SK-N-SH (cell line): ENCODE results near the gene FOXP1. TPM values are rescaled to one million over a fixed set of nuclear protein-coding genes. Genes with fewer than 3 reads are reported as not detected.

ENCODE experiments used
- CTCF ChIA-PET: fragments of 300-600, 350-600 bp; formaldehyde crosslinking; extraction: SDS; loops from one replicate; lab custom pipeline; 2021; lab: Yijun Ruan, JAX
- POLR2A ChIA-PET: fragments of 350-600 bp; sonication (Branson Sonifier 250); formaldehyde crosslinking; extraction: SDS; loops from one replicate; lab custom pipeline; 2020; ENCODE audit warnings: antibody characterized with exemption, inconsistent platforms; lab: Yijun Ruan, JAX
- DNase-seq: peaks from one replicate; pipeline ENCODE4 v3.0.0; 2012
- H2AFZ ChIP-seq: fragments of 200-600 bp; sonication (generic); 2 replicates; pipeline ENCODE4 v1.8.1; 2016; ENCODE audit warnings: antibody characterized with exemption, mild to moderate bottlenecking, low read depth
- H3F3A ChIP-seq: fragments of 200-600 bp; sonication (generic); replicated peaks from 2 replicates; pipeline ENCODE3; 2016; ENCODE audit warnings: antibody characterized with exemption, mild to moderate bottlenecking; ENCODE audit not compliant: insufficient read depth
- H3K27ac ChIP-seq, 2 experiments: fragments of 200-500 bp in 1 of 2; fragments of 200-600 bp in 1 of 2; sonication (Bioruptor generic) in 1 of 2; sonication (generic), shearing (Covaris generic) in 1 of 2; 2 replicates each; pipeline versions ENCODE4 v1.5.1 to v1.6.1; 2014 to 2016; ENCODE audit warnings: low read depth in 2 of 2, inconsistent platforms in 1 of 2, low read length in 1 of 2, mild to moderate bottlenecking in 1 of 2, mixed read lengths in 1 of 2
- H3K27me3 ChIP-seq: fragments of 200-600 bp; sonication (generic), shearing (Covaris generic); 2 replicates; pipeline ENCODE4 v1.6.1; 2016; ENCODE audit warnings: mixed run types; ENCODE audit not compliant: insufficient read depth
- H3K36me3 ChIP-seq, 2 experiments: fragments of 200-500 bp in 1 of 2; fragments of 200-600 bp in 1 of 2; sonication (Bioruptor generic) in 1 of 2; sonication (generic) in 1 of 2; replicated peaks in 1 of 2; 2 replicates each; pipeline versions ENCODE3 to v1.5.1; 2014 to 2016; ENCODE audit warnings: low read length in 1 of 2, mild to moderate bottlenecking in 1 of 2; ENCODE audit not compliant: insufficient read depth in 2 of 2, control insufficient read depth in 1 of 2
- H3K4me1 ChIP-seq, 2 experiments: fragments of 200-500 bp in 1 of 2; fragments of 200-600 bp in 1 of 2; sonication (Bioruptor generic) in 1 of 2; sonication (generic), shearing (Covaris generic) in 1 of 2; 2 replicates each; pipeline versions ENCODE4 v1.5.1 to v1.6.1; 2014 to 2016; ENCODE audit warnings: low read depth in 1 of 2, low read length in 1 of 2, mixed run types in 1 of 2; ENCODE audit not compliant: insufficient read depth in 2 of 2, control insufficient read depth in 1 of 2
- H3K4me2 ChIP-seq: fragments of 200-600 bp; sonication (generic), shearing (Covaris generic); 2 replicates; pipeline ENCODE4 v1.6.1; 2017; ENCODE audit warnings: mixed run types
- H3K4me3 ChIP-seq, 2 experiments: fragments of 200-500 bp in 1 of 2; fragments of 200-600 bp in 1 of 2; sonication (Bioruptor generic) in 1 of 2; sonication (generic), shearing (Covaris generic) in 1 of 2; 2 replicates each; pipeline versions ENCODE4 v1.5.1 to v1.8.1; 2014 to 2016; ENCODE audit warnings: low read depth in 2 of 2, inconsistent platforms in 1 of 2, low read length in 1 of 2, mild to moderate bottlenecking in 1 of 2, mixed read lengths in 1 of 2, moderate library complexity in 1 of 2
- H3K79me2 ChIP-seq: fragments of 200-600 bp; sonication (generic); 2 replicates; pipeline ENCODE4 v1.8.1; 2017; ENCODE audit warnings: mild to moderate bottlenecking; ENCODE audit not compliant: insufficient read depth
- H3K9ac ChIP-seq: fragments of 200-600 bp; sonication (generic); 2 replicates; pipeline ENCODE4 v1.6.1; 2017; ENCODE audit warnings: mixed run types
- H3K9me2 ChIP-seq: fragments of 200-600 bp; sonication (generic); 2 replicates; pipeline ENCODE4 v1.6.1; 2017; ENCODE audit warnings: mixed run types
- H3K9me3 ChIP-seq: fragments of 200-600 bp; sonication (generic); 2 replicates; pipeline ENCODE4 v1.6.1; 2017; ENCODE audit warnings: mixed run types, mild to moderate bottlenecking, moderate library complexity
- H4K20me1 ChIP-seq: fragments of 200-600 bp; sonication (generic); 2 replicates; pipeline ENCODE4 v1.6.1; 2017; ENCODE audit warnings: mild to moderate bottlenecking, mixed run types; ENCODE audit not compliant: insufficient read depth
- CHD2 ChIP-seq: fragments of 150-350 bp; IDR thresholded peaks from 2 replicates; pipeline ENCODE4 v1.6.1; 2018; ENCODE audit warnings: low read length; ENCODE audit not compliant: partially characterized antibody
- ELF1 ChIP-seq: IDR thresholded peaks from 2 replicates; pipeline ENCODE4 v1.4.0; 2012
- EP300 ChIP-seq, 2 experiments: IDR thresholded peaks; 2 replicates each; pipeline versions ENCODE4 v1.4.0 to v1.6.1; 2012; ENCODE audit warnings: borderline replicate concordance in 1 of 2, low read depth in 1 of 2, low read length in 1 of 2
- EZH2phosphoT487 ChIP-seq: fragments of 200-600 bp; sonication (generic); IDR thresholded peaks from 2 replicates; pipeline ENCODE4 v1.6.1; 2017; ENCODE audit warnings: low read depth, mixed run types, mild to moderate bottlenecking, antibody characterized with exemption, moderate library complexity, borderline replicate concordance
- FOSL2 ChIP-seq: IDR thresholded peaks from 2 replicates; pipeline ENCODE4 v1.4.0; 2012; ENCODE audit warnings: low read depth, mild to moderate bottlenecking, moderate library complexity, borderline replicate concordance
- FOXJ3 ChIP-seq: sonication (generic); formaldehyde crosslinking; IDR thresholded peaks from 2 replicates; pipeline ENCODE4 v1.5.1; 2020; ENCODE audit warnings: mild to moderate bottlenecking, missing genetic modification reagents
- FOXM1 ChIP-seq: IDR thresholded peaks from 2 replicates; pipeline ENCODE4 v1.4.0; 2012; ENCODE audit warnings: low read depth, mild to moderate bottlenecking
- GATA2 ChIP-seq: sonication (generic); formaldehyde crosslinking; IDR thresholded peaks from 2 replicates; pipeline ENCODE4 v1.5.0; 2020; ENCODE audit warnings: mild to moderate bottlenecking, missing genetic modification reagents
- JUND ChIP-seq: IDR thresholded peaks from 2 replicates; pipeline ENCODE4 v1.4.0; 2012
- MEF2A ChIP-seq: IDR thresholded peaks from 2 replicates; pipeline ENCODE4 v1.4.0; 2012; ENCODE audit warnings: low read depth, borderline replicate concordance
- MXI1 ChIP-seq: IDR thresholded peaks from 2 replicates; pipeline ENCODE4 v1.6.1; 2012; ENCODE audit warnings: mild to moderate bottlenecking, low read depth, low read length, improper control_type of control experiment
- NFIC ChIP-seq: IDR thresholded peaks from 2 replicates; pipeline ENCODE4 v1.4.0; 2012; ENCODE audit warnings: borderline replicate concordance
- RCOR1 ChIP-seq: fragments of 150-350 bp; IDR thresholded peaks from 2 replicates; pipeline ENCODE4 v1.6.1; 2017; ENCODE audit warnings: antibody characterized with exemption, low read length
- RFX5 ChIP-seq: IDR thresholded peaks from 2 replicates; pipeline ENCODE4 v1.6.1; 2012; ENCODE audit warnings: mild to moderate bottlenecking, improper control_type of control experiment, low read length
- SIN3A ChIP-seq: IDR thresholded peaks from 2 replicates; pipeline ENCODE4 v1.6.1; 2012; ENCODE audit warnings: low read depth, mild to moderate bottlenecking, low read length, moderate library complexity, borderline replicate concordance
- TAF1 ChIP-seq: IDR thresholded peaks from 2 replicates; pipeline ENCODE4 v1.6.1; 2012; ENCODE audit warnings: low read depth, mild to moderate bottlenecking, low read length, moderate library complexity, borderline replicate concordance
- USF2 ChIP-seq: fragments of 150-350 bp; IDR thresholded peaks from 2 replicates; pipeline ENCODE4 v1.6.1; 2017; ENCODE audit warnings: antibody characterized with exemption, low read length, low read depth, borderline replicate concordance
- YY1 ChIP-seq: IDR thresholded peaks from 2 replicates; pipeline ENCODE4 v1.4.0; 2012; ENCODE audit warnings: low read depth, mild to moderate bottlenecking
- ZBTB33 ChIP-seq: IDR thresholded peaks from 2 replicates; pipeline ENCODE4 v1.4.0; 2012; ENCODE audit warnings: low read depth, borderline replicate concordance
- WGBS: methylation state at CpG from one replicate; pipeline ENCODE4 v1.1.6; 2017; ENCODE audit warnings: low lambda C conversion rate; 5-methylcytosine and 5-hydroxymethylcytosine counted together
- polyA plus RNA-seq, 3 experiments: library from polyadenylated mRNA; depleted of rRNA; stranded (reverse); fragments of >200 nt; gene quantifications; 2 replicates each; pipeline ENCODE4 v1.2.3, GENCODE V29; 2012
- TF ChIP-seq, protein P1 (sequence below): fragments of 200-600 bp; sonication (generic); IDR thresholded peaks from 2 replicates; pipeline ENCODE4 v1.6.1; 2017; ENCODE audit warnings: antibody characterized with exemption, mild to moderate bottlenecking, moderate library complexity

The FOXP1 gene
- polyA plus RNA-seq, 1 of the 3 experiments (the other 2 are of a cell fraction): 8.8 TPM

GRCh38 chr3:71618538-71618937 is 35.0 kb upstream of the FOXP1 start:
- no peak overlapping the region for H3K4me2 ChIP-seq
- no peaks in the 10 kb centered on the region for H3K9me2 ChIP-seq
- no peaks in the 10 kb centered on the region for H3K27me3 ChIP-seq
- ChIA-PET CTCF (no interaction called here), POLR2A (no interaction called here)
- no peak for DNase-seq
- 76% methylated on average over 6 of the region's 6 CpGs for WGBS
- no peaks in the 10 kb centered on the region for H3K9me3 ChIP-seq
- no peaks in the 10 kb centered on the region; a peak in 1 of 4 replicates for H3K4me1 ChIP-seq
- no peaks in the 10 kb centered on the region for H3K79me2 ChIP-seq
- no peak overlapping the region for H3K4me3 ChIP-seq
- no peak overlapping the region for H2AFZ ChIP-seq
- no peak overlapping the region for H3K27ac ChIP-seq
- H3F3A ChIP-seq: no peaks in the 10 kb centered on the region
- no peaks in the 10 kb centered on the region for H3K36me3 ChIP-seq
- no peak overlapping the region for H3K9ac ChIP-seq
- TF ChIP-seq EZH2phosphoT487: no peak
- TF ChIP-seq CHD2: no peak
- TF ChIP-seq FOXJ3 (CRISPR knock-in tag): no peak
- TF ChIP-seq USF2: no peak
- TF ChIP-seq RCOR1: no peak
- TF ChIP-seq FOXM1: no peak
- no peak for TF ChIP-seq YY1
- TF ChIP-seq FOSL2: no peak
- TF ChIP-seq SIN3A: no peak
- no peak for TF ChIP-seq MXI1
- TF ChIP-seq TAF1: no peak
- TF ChIP-seq ELF1: no peak
- TF ChIP-seq JUND: no peak
- no peak for TF ChIP-seq MEF2A
- no peaks in the 10 kb centered on the region for H4K20me1 ChIP-seq

DNA sequence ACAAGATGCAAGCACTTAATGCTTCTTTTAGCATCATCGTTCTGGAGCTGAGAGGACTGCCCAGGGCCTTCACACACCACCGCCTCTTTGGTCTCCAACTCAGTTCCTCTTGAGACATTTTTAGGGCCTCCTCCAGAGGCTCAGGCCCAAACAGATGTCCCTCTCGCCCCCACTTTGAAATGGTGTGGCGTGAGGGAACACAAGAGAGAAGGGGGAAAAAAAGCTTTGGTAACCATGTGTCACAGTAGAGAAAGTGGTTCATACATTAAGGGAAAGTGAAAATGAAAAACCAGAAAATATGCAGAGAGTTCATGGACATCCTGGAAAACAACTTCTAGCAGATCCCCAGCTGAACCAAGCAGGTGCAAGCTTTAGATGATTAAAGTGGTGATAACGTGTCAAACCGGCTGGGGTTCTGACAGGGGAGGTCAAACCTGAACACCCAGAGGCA is 33.1 kb upstream of the FOXP1 start:
- Histone ChIP-seq H3F3A (no peaks in the 10 kb centered on the region), H3K4me1 (no peaks in the 10 kb centered on the region; a peak in 1 of 4 replicates), H3K79me2 (no peaks in the 10 kb centered on the region), H2AFZ (no peak overlapping the region), H3K9me3 (no peaks in the 10 kb centered on the region), H3K4me3 (no peak overlapping the region)
- POLR2A ChIA-PET: no interaction called here
- no peak for DNase-seq
- no peak for TF ChIP-seq ELF1
- TF ChIP-seq, all 33 proteins: peak for 0
- H3K9ac ChIP-seq: no peak overlapping the region
- CTCF ChIA-PET: no interaction called here
- H3K9me2 ChIP-seq: no peaks in the 10 kb centered on the region
- no peaks in the 10 kb centered on the region for H3K27me3 ChIP-seq
- H3K4me2 ChIP-seq: no peak overlapping the region
- H4K20me1 ChIP-seq: no peaks in the 10 kb centered on the region
- no peak overlapping the region for H3K27ac ChIP-seq
- 68% methylated on average over 6 of the region's 6 CpGs for WGBS
- H3K36me3 ChIP-seq: no peaks in the 10 kb centered on the region

DNA sequence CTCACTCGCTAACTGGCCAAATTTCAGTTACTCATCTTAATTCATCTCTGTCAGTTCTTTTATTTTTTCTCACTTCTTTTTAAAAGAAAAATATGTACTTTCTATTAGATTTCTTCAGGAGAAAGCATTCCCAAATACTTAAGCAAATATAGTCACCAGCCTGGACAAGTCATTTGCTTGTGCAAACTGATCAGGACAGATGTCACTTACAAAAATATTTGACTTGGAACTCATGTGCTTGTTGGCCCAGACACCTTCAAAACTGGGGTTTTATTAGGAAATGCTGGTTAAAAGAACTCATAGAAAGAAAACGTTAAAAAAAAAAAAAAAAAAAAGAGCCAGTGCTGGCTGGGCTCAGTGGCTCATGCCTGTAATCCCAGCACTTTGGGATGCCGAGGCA is 31.3 kb upstream of the FOXP1 start:
- DNase-seq: no peak
- ChIA-PET POLR2A (no interaction called here), CTCF (no interaction called here)
- H3K79me2 ChIP-seq: no peaks in the 10 kb centered on the region
- H2AFZ ChIP-seq: no peak overlapping the region
- WGBS: 82% methylated on average over 3 of the region's 3 CpGs
- no peak overlapping the region for H3K9ac ChIP-seq
- H3K9me2 ChIP-seq: no peaks in the 10 kb centered on the region
- H3K9me3 ChIP-seq: no peaks in the 10 kb centered on the region
- H3K4me3 ChIP-seq: no peak overlapping the region
- no peak overlapping the region for H3K27ac ChIP-seq
- no peaks in the 10 kb centered on the region for H3K36me3 ChIP-seq
- no peaks in the 10 kb centered on the region for H3K27me3 ChIP-seq
- H4K20me1 ChIP-seq: no peaks in the 10 kb centered on the region
- H3K4me1 ChIP-seq: no peaks in the 10 kb centered on the region; a peak in 1 of 4 replicates
- no peaks in the 10 kb centered on the region for H3F3A ChIP-seq
- no peak overlapping the region for H3K4me2 ChIP-seq
- TF ChIP-seq EP300 (IDR thresholded peaks at IDR 0.05; ENCODE audit: borderline replicate concordance in 1 of 2, low read depth in 1 of 2, low read length in 1 of 2) (no peak), EZH2phosphoT487 (no peak), SIN3A (no peak), FOXM1 (no peak), ZBTB33 (no peak), GATA2 (CRISPR knock-in tag) (no peak), NFIC (no peak), RFX5 (no peak), FOXJ3 (CRISPR knock-in tag) (no peak), MEF2A (no peak)
- TF ChIP-seq, protein P1, sequence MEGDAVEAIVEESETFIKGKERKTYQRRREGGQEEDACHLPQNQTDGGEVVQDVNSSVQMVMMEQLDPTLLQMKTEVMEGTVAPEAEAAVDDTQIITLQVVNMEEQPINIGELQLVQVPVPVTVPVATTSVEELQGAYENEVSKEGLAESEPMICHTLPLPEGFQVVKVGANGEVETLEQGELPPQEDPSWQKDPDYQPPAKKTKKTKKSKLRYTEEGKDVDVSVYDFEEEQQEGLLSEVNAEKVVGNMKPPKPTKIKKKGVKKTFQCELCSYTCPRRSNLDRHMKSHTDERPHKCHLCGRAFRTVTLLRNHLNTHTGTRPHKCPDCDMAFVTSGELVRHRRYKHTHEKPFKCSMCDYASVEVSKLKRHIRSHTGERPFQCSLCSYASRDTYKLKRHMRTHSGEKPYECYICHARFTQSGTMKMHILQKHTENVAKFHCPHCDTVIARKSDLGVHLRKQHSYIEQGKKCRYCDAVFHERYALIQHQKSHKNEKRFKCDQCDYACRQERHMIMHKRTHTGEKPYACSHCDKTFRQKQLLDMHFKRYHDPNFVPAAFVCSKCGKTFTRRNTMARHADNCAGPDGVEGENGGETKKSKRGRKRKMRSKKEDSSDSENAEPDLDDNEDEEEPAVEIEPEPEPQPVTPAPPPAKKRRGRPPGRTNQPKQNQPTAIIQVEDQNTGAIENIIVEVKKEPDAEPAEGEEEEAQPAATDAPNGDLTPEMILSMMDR: no peak
